OCI-M2 (cell line): ENCODE results near the gene STEEP1.
"Not testable (repeated sequence)": the region's sequence is repeated elsewhere in the genome, so short reads cannot be mapped to it uniquely, and the experiment has no call there.

Source experiments
- DNase-seq: peaks from one replicate; lab custom pipeline; 2025; ENCODE audit not compliant: unreplicated experiment; lab: John Stamatoyannopoulos, UW

The STEEP1 gene

GRCh38 chrX:119537487-119537886, 27.7 kb downstream of the STEEP1 start:
- no peak for DNase-seq

DNA sequence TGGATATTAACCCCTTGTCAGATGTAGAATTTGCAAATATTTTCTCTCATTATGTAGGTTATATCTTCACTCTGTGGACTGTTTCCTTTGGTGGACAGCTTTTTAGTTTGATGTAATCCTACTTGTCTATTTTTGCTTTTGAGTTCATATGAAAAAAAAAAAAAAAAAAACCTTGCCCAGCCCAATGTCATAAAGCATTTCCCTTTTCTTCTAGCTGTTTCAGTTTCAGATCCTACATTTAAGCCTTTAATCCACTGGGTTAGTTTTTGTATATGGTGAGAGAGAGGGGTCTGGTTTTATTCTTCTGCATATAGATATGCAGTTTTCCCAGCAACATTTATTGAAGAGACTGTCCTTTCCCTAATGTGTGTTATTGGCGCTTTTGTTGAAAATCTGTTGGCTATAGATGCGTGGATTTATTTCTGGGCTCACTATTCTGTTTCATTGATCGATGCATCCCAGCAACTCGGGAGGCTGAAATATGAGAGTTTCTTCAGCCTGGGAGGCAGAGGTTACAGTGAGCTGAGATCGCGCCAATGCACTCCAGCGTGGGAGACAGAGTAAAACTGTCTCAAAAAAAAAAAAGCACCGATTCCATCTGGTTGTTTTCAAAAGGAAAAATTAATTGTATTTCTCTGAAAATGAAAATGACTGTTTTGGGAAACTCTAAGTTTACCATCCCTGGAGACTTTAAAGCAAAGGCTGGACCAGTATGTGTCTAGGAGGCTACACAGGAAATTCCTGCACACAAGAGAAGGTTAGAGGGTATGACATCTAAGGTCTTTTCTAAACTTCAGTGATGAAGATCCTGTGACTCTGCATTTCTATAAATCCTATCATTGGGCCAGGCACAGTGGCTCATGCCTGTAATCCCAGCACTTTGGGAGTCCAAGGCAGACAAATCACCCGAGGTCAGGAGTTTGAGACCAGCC, 35.6 kb downstream of the STEEP1 start:
- no peak for DNase-seq

DNA sequence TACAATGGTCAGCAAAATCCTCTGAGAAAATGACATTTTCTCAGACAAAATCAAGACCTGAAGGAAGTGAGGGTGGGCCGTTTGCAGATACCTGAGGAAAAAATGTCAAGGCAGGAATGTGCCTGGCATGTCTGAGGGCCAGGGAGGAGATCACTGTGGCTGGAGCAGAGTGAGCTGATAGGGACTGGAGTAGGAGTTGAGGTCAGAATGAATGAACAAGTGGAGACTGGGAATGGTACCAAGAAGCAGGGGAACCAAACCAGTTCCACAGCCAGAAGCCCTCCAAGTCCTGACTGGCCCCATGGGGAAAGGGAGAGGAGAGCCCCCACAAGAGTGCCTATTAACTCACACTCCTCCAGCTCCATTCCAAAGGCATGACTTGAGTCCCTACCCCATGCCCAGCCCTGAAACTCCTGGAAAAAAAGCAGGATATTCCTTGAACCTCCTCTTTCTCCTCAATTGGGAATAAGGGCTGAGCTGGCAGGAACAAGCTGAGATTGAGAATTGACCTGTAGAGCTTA, 41.5 kb downstream of the STEEP1 start:
- DNase-seq: no peak

GRCh38 chrX:119521246-119521645, 44.0 kb downstream of the STEEP1 start:
- no peak for DNase-seq

GRCh38 chrX:119518371-119518770, 46.8 kb downstream of the STEEP1 start:
- no peak for DNase-seq

DNA sequence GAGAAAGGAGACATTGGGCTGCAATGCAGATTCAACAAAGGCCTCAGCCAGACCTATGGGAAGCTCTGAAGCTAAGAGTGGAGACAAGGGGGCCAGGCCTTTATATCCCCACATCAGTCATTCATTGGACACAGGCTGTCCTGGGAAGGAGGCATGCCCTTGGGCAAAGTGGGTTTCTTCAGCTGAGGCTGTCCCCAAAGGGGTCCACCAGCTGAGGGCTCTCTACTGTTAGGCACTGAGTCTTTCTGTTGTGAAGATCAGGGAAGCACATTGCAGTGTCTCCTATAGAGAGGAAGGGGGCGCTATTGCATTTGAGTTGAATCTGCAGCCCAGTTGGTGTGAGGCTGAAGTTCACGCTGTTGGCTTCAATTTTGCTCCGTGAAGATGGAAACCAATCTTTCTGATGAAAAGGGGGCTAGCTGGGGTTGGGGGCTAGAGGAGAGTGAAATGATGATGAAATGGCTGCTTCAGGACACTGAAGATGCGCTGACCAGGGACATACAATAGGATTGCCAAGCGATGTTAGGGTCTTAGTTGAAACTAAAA, 49.0 kb downstream of the STEEP1 start:
- no peak for DNase-seq

- DNase-seq: no peak
These were observed 52.9 kb downstream of the STEEP1 start for GRCh38 chrX:119512146-119512800.

GRCh38 chrX:119507206-119507605, 58.0 kb downstream of the STEEP1 start:
- DNase-seq: no peak

GRCh38 chrX:119505945-119506344, 59.3 kb downstream of the STEEP1 start:
- no peak for DNase-seq

DNA sequence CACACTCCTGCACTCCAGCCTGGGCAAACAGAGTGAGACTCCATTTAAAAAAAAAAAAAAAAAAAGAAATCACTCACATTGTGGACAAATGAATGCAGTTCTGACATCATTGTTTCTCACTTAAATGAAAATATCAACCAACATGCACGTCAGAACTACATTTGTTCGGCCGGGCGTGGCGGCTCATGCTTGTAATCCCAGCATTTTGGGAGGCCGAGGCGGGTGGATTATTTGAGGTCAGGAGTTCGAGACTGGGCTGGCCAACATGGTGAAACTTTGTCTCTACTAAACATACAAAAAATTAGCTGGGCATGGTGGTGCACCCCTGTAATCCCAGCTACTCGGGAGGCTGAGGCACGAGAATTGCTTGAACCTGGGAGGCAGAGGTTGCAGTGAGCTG, 60.1 kb downstream of the STEEP1 start:
- DNase-seq: not testable (repeated sequence)

DNA sequence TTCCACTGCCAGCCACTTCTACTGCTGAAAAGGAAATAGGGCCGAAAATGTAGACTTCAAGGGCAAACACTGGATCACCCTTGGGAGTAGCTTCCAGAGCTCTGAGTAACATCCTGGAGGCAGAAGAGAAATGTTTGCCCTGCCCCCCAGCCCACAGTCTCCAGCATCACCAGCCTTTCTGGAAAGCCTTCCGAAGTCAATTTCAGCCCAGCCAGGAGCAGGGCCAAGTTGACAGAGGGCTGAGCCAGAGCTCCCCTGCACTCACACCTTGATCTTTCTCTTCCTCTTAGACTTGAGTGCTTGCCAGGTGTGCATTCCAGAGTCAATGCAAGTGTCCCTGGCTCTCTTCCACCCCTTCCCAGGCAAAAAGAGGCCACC, 61.7 kb downstream of the STEEP1 start:
- DNase-seq: no peak

DNA sequence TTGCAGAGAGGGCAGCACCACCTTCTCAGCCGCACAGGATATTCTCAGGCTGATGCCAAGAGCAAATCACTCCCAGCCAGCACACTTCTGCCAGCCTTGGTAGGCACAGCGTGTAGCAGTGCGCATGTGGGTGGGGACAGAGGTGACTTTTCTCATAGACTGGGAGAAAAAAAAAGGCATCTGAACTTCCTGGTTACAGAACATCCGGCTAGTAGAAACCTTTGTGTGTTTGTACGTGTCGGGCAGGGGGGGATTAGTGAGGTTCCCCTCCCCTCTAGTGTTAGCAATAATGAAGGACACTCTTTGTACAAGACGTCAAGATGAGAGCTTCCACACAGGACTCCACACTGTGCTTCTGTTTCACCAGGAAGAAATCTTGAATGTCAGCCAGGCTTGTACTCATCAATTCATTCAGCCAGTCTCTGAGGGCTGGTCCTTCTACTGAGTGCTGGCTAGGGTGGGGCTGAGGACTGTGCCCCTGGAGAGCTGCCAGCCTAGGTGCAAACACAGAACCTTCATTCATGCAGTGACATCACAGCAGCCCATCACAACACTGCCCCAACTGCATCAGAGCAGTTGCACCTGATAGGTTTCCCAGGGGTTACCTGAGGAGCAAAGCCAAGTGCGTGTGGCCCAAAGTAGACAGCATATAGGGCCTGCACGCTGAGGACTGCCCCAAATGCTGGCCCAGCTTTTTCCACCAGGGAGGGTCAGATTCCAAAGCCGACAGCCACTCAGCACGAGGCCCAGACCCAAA, 62.3 kb downstream of the STEEP1 start:
- DNase-seq: no peak

- DNase-seq: no peak
These were observed 63.6 kb downstream of the STEEP1 start for GRCh38 chrX:119501511-119502148.

GRCh38 chrX:119500061-119500800, 65.0 kb downstream of the STEEP1 start:
- DNase-seq: no peak

DNA sequence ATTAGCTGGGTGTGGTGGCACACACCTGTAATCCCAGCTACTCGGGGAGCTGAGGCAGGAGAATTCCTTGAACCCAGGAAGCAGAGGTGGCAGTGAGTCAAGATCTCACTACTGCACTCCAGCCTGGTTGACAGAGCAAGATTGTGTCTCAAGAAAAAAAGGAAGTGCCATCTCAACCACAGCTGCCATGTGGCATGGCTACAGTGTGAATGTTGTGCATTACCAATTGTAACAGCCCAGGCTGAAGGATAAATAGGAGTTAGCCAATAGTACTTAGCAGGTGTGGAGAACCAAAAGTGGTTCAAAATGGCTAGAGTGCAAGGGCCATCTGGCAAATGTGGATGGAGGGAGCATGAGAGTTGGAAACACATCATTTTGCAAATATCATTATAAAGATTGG, 68.0 kb downstream of the STEEP1 start:
- no peak for DNase-seq

DNA sequence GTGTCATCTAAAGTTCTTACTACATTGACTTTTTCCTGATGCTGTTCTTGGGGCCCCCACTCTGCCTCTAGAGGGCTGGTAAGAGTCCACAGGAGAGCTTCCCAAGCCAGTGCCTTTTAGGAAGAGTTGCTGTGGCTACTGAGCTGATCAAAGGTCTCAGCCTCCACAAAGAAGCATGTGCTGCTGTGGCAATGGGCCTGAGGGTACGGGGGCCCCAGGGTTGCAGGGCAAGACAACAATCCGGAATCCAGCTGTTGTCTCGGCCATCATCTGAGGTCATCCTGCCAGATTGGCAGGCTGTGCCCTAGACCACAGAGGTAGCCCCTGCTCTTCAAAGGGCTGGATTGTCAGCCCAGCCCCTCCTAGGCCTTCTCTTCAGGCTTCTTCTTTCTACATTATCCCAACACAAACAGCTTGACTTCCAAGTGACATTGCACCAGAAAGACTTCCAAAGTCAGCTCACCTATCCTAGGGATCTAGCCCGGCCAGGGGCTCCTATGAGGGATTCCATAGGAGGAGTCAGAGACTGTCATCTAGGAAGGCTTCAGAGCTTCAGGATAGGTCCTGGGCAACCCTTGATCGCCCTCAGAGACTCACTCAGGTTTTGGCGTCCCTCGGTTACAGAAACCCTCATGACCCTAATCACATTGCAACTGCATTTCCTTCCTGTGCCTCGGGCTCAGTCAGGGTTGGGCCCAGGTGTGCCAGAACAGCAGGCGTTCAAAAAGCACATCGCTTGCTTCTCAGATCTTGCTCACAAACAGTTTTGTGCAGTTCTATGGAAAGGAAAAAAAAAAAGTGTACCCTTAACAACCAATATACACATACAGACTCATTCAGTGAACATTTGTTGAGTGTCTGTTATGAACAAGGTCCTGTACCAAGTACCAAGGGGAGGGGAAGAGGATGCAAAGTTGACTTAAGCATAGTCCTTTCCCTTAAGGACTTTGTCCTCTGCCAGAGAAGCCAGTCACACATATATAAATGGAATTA, 69.2 kb downstream of the STEEP1 start:
- DNase-seq: no peak

- DNase-seq: not testable (repeated sequence)
These were observed 71.2 kb downstream of the STEEP1 start for GRCh38 chrX:119493851-119494495.

GRCh38 chrX:119492463-119492862, 72.7 kb downstream of the STEEP1 start:
- DNase-seq: no peak
